Immature natural killer cell (primary cell): ENCODE results near the gene SLC7A10. TPM values are rescaled to one million over a fixed set of nuclear protein-coding genes. Genes with fewer than 3 reads are reported as not detected.
"Not testable (repeated sequence)": the region's sequence is repeated elsewhere in the genome, so short reads cannot be mapped to it uniquely, and the experiment has no call there.

Source experiments
- DNase-seq, 3 donors: peaks; one replicate each; pipeline ENCODE4 v3.0.0; 2022; ENCODE audit warnings: mixed read lengths in 1 of 3
- H3K27ac Mint-ChIP-seq, 6 donors: one replicate each; pipeline ENCODE4 v1.8.0; 2020; ENCODE audit warnings: mixed read lengths in 6 of 6, mild to moderate bottlenecking in 5 of 6, inconsistent platforms in 4 of 6, moderate library complexity in 3 of 6
- H3K27me3 Mint-ChIP-seq, 3 donors: one replicate each; pipeline ENCODE4 v1.8.0; 2020 to 2021; ENCODE audit warnings: low read depth in 3 of 3, mild to moderate bottlenecking in 3 of 3, mixed read lengths in 3 of 3, moderate library complexity in 3 of 3, inconsistent platforms in 1 of 3
- H3K36me3 Mint-ChIP-seq, 3 donors: one replicate each; pipeline ENCODE4 v1.8.0; 2020; ENCODE audit warnings: mixed read lengths in 3 of 3, inconsistent platforms in 2 of 3, mild to moderate bottlenecking in 2 of 3
- H3K4me1 Mint-ChIP-seq, 2 donors: one replicate each; pipeline ENCODE4 v1.8.0; 2020; ENCODE audit warnings: inconsistent platforms in 2 of 2, mild to moderate bottlenecking in 2 of 2, mixed read lengths in 2 of 2, moderate library complexity in 1 of 2
- H3K4me3 Mint-ChIP-seq, 5 donors: one replicate each; pipeline ENCODE4 v1.8.0; 2020; ENCODE audit warnings: mild to moderate bottlenecking in 5 of 5, mixed read lengths in 5 of 5, inconsistent platforms in 3 of 5, moderate library complexity in 3 of 5
- H3K9me3 Mint-ChIP-seq, 6 donors: one replicate each; pipeline ENCODE4 v1.8.0; 2020; ENCODE audit warnings: mild to moderate bottlenecking in 6 of 6, mixed read lengths in 6 of 6, inconsistent platforms in 4 of 6, moderate library complexity in 3 of 6
- polyA plus RNA-seq, 3 donors: library from polyadenylated mRNA; unstranded; fragments of 300-500 nt; fragmentation: Illumina TruSeq; gene quantifications; one replicate each; pipeline ENCODE4 v1.2.3, GENCODE V29; 2021

The SLC7A10 gene
- polyA plus RNA-seq, 3 donors from 2014 or later: not detected

DNA sequence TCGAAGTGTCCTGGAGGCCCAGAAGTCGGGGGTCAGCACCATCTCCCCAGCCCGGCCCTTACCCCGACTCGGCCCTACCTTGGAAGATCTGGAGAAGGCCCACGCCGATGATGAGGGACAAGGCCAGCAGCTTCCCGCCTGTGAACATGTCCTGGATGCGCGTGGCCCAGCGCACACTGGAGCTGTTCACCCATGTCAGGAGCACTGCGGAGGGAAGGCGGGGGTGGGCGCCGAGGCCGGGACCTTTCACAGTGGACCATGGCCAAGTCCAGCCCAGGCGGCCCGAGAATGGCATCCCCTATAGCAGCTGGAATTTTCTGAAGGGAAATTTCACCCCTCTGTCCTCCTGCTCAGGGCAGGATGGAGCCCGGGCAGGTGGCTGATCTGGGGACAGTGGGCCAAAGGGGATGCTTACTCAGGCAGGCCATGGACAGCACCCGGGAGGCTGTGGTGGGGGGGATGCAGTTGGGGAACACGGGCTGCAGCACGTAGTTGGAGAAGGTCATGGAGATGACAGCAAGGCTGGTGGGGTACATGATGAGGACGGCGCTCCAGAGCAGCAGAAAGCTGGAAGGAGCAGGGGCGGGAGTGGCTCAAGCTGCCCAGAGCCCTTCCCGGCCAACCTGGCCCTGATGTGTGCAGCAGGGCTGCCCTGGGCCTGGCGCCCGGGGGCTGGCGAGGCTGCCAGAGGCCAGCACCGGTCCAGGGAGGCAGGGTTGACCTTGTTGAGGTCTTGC, 13.0 kb downstream of the SLC7A10 start:
- Mint-ChIP-seq H3K27ac (no peak overlapping the region), H3K27me3 (peaks cover 0 to 1% (median 0%) of the 10 kb centered on the region in 3 donors), H3K4me3 (no peak overlapping the region), H3K9me3 (no peaks in the 10 kb centered on the region), H3K4me1 (no peaks in the 10 kb centered on the region), H3K36me3 (no peaks in the 10 kb centered on the region)
- DNase-seq: no peak

DNA sequence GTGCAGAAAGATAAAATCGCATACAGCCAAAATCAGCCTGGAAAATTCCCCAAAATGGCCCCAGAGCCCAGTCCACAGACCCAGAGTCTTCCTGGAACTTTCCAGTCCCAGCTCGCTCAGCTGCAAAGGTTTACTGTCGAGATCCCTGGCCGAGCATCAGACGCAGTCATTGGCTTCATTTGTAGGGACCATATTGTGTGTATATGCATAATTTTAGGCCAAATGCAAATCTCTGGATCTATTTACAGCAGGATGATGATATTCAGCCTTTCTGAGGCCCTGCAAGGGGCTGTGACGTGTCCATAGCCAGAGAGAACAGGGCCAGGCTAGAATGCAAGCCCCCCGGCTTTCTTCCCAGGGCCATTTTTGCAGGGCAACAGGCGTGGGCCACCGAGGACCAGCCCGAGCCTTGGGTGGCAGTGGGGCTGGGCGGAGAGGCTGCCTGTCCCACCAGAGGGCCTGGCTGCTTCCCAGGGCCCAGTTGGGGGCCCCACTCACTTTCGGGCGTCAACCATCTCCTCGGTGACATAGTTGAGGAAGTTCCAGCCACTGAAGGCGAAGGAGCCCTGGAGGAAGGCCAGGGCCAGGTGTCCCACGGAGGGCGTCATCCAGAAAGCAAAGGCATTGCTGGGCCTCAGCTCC, 13.7 kb downstream of the SLC7A10 start:
- Mint-ChIP-seq H3K4me3 (no peak overlapping the region), H3K9me3 (no peaks in the 10 kb centered on the region), H3K27ac (no peak overlapping the region), H3K36me3 (no peaks in the 10 kb centered on the region), H3K4me1 (no peaks in the 10 kb centered on the region), H3K27me3 (peaks cover 0 to 1% (median 0%) of the 10 kb centered on the region in 3 donors)
- DNase-seq: no peak

DNA sequence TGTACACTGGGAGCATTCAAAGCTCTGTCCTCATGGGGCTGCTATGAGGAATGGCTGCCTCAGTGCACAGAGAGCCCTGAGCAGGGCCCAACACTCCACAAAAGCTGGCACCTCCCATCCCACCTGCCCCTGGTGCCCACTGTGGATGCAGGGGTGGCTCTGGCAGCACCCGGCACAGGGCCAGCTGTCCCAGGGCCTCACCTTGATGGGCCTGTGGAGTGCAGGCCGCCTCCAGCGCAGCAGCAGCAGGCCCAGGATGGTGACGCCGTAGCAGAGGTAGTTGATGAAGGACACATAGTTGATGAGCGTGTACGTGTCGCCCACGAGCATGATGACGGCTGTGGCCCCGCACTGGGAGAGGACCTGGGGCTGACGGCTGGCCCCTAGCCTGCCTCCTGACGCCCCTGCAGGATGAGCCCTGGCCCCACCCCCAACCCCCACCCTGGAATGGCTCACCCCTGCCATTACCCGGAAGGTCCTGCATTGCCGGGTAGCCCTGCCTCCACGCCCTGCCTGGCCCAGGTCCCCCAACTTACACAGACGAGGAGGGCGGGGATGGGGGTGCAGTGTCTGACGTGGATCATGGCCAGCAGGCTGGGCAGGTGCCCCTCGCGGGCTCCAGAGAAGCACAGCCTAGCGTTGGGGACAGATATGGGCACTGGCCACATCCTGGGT, 15.2 kb downstream of the SLC7A10 start:
- H3K27me3 Mint-ChIP-seq: peaks cover 0 to 1% (median 0%) of the 10 kb centered on the region in 3 donors
- H3K9me3 Mint-ChIP-seq: no peaks in the 10 kb centered on the region
- H3K4me1 Mint-ChIP-seq: no peaks in the 10 kb centered on the region
- no peak overlapping the region for H3K4me3 Mint-ChIP-seq
- DNase-seq: no peak
- no peak overlapping the region for H3K27ac Mint-ChIP-seq
- H3K36me3 Mint-ChIP-seq: no peaks in the 10 kb centered on the region

DNA sequence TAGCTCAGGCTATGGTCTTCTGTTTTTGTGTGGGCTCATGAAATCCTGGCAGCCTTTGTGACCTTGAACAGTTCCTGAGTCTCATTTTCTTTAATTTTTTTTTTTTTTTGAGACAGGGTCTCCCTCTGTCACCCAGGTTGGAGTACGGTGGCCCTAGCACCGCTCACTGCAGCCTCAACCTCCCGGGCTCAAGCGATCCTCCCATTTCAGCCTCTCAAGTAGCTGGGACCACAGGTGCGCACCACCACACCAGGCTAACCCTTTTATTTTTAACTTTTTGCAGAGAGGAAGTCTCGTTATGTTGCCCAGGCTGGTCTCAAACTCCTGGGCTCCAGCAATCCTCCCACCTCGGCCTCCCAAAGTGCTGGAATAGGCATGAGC, 15.8 kb downstream of the SLC7A10 start:
- H3K4me3 Mint-ChIP-seq, H3K27ac Mint-ChIP-seq, H3K9me3 Mint-ChIP-seq, H3K4me1 Mint-ChIP-seq, H3K36me3 Mint-ChIP-seq, DNase-seq, H3K27me3 Mint-ChIP-seq: not testable (repeated sequence)

DNA sequence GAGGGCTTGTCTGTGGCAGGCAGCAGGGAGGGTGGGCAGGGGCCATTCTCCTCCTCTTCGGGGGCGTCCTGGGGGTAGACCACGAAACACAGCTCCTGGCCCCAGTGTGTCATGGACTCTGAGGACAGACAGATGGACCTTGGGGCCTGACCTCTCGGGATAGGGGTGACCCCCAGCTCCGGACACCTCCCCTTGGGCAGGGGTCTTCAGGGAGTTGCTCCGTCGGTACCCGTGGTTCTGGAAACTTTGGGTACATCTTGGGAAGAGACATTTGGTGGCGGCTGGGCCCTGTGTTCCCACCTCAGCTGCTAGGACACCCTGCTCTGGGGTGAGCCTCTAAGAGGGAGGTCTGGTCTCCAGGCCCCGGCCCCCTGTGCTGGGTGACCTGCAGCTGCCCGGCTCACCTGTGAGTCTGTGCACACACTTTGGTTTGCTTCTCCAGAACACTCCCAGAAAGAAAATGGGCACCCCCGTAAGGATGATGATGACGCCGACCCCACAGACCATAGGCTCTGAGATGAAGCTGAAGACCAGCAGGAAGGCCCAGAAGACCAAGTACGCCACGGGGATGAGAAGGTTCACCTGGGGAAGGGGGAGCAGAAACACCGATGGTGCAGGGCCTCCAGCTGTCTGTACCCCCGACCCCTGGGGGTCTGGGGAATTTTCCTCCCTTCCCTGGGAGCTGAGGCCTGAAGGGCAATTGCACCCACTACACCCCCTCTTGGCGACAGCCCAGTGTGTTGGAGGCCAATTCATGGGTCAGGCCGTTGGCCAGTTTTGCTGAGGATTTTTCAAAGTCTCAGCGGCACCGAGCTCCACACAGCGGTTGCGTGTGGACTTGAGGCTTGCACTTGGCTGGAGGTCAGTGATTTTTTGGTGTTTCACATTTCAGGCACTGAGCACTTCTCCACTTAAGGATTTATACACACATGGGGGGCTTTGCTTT, 16.5 kb downstream of the SLC7A10 start:
- Mint-ChIP-seq H3K4me3 (no peak overlapping the region), H3K9me3 (no peaks in the 10 kb centered on the region), H3K27me3 (peaks cover 0 to 1% (median 0%) of the 10 kb centered on the region in 3 donors), H3K4me1 (no peaks in the 10 kb centered on the region), H3K27ac (no peak overlapping the region), H3K36me3 (no peaks in the 10 kb centered on the region)
- DNase-seq: no peak

DNA sequence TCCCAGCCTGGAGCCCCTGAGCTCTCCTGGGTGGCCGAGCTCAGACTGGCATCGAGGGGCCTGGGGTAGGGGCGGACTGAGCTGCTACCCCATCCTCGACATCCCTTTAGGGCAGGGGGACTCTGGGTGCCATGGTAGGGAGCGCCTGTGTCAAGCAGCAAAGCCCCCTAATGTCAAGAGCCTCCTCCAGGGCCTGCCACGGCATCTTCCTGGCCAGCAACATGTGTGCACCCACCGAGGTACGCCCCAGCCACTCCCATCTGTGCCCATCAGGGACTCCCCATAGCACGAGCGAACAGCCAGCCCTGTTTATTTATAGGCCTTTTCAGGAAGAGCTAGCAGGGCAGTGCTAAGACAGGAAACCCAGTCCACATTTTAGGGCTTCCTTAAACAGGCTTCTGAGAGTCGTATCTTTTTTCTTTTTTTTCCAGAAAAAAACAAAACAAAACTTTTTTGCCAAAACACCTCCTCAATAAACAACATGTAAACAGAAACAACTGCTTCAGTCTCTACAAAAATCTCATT, 17.2 kb downstream of the SLC7A10 start:
- H3K36me3 Mint-ChIP-seq: no peaks in the 10 kb centered on the region

DNA sequence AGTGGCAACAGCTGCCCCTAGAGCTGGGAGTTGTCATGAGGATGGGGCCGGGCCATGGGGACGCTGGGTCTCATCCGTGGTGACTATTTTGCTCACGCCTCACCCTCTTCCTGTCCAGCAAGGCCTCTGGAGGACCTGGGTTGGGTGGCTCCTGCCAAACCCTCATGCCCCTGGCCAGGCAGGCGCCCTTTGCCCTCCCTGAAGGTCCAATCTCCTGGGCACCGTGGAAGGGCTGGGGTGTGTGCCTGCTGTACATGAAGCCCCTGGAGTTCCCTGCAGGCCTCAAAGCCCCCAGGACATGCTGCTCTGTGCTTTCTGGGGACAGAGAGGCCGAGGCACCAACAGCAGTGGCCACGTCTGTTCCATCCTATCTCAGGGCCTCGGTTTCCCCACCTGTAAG, 17.7 kb downstream of the SLC7A10 start:
- Mint-ChIP-seq H3K4me3 (no peak overlapping the region), H3K9me3 (no peaks in the 10 kb centered on the region), H3K27ac (no peak overlapping the region), H3K27me3 (no peaks in the 10 kb centered on the region), H3K36me3 (no peaks in the 10 kb centered on the region), H3K4me1 (no peaks in the 10 kb centered on the region)
- no peak for DNase-seq

More for the DNA sequence above, 17.2 kb downstream of the SLC7A10 start:
- no peaks in the 10 kb centered on the region for H3K4me1 Mint-ChIP-seq
- DNase-seq: no peak
- H3K4me3 Mint-ChIP-seq: no peak overlapping the region
- no peak overlapping the region for H3K27ac Mint-ChIP-seq
- H3K9me3 Mint-ChIP-seq: no peaks in the 10 kb centered on the region
- H3K27me3 Mint-ChIP-seq: no peaks in the 10 kb centered on the region

DNA sequence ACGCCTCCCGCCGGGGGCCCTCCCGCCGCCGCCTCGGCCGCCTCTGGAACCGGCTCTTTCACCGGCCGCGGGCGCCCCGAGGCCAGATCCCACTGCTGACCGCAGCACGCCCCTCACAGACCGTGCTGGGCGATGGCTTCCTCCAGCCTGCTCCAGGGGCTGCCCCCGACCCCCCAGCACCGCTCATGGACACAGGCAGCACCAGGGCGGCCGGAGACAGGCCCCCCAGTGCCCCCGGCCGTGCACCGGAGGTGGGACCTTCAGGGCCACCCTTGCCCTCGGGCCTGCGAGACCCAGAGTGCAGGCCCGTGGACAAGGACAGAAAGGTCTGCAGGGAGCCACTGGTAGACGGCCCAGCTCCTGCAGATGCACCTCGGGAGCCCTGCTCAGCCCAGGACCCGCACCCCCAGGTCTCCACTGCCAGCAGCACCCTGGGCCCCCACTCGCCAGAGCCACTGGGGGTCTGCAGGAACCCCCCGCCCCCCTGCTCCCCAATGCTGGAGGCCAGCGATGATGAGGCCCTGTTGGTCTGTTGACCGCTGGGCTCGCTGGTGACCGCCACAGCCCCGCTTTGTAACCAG, 18.5 kb downstream of the SLC7A10 start:
- Mint-ChIP-seq H3K27ac (no peak overlapping the region), H3K9me3 (no peaks in the 10 kb centered on the region), H3K4me1 (no peaks in the 10 kb centered on the region), H3K36me3 (no peaks in the 10 kb centered on the region), H3K4me3 (no peak overlapping the region), H3K27me3 (no peaks in the 10 kb centered on the region)
- no peak for DNase-seq

DNA sequence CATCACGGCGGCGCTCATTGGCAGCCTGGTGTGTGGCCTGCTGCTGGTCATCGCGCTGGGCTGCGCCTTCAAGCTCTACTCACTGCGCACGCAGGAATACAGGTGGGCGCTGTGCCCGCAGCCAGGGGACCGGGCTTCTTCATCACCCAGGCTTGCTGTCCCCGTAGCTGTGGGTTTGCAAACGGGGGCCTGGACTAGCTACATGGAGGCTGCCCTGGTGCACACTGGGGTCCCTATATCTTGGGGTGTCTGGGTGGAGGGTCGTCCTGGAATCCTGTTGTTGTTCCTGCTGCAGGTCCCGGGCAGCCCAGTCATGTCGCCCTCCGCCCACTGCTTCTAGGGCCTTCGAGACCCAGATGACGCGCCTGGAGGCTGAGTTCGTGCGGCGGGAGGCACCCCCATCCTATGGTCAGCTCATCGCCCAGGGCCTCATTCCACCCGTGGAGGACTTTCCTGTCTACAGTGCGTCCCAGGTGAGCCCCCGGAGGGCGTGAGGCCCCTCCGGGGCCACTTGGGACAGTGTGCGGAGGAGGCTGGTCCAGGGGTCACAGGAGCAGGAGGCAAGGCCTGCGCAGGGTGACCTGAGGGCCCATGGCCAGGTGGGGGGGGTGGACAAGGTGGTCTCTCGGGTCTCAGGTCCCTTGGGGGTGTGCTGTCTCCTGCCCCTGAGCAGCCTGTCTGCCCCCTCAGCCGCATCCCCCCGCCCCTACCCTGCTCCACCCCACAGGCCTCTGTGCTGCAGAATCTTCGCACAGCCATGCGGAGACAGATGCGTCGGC, 19.2 kb downstream of the SLC7A10 start:
- no peak for DNase-seq
- Mint-ChIP-seq H3K4me3 (no peak overlapping the region), H3K36me3 (no peaks in the 10 kb centered on the region), H3K4me1 (no peaks in the 10 kb centered on the region), H3K27me3 (no peaks in the 10 kb centered on the region), H3K9me3 (no peaks in the 10 kb centered on the region), H3K27ac (no peak overlapping the region)

DNA sequence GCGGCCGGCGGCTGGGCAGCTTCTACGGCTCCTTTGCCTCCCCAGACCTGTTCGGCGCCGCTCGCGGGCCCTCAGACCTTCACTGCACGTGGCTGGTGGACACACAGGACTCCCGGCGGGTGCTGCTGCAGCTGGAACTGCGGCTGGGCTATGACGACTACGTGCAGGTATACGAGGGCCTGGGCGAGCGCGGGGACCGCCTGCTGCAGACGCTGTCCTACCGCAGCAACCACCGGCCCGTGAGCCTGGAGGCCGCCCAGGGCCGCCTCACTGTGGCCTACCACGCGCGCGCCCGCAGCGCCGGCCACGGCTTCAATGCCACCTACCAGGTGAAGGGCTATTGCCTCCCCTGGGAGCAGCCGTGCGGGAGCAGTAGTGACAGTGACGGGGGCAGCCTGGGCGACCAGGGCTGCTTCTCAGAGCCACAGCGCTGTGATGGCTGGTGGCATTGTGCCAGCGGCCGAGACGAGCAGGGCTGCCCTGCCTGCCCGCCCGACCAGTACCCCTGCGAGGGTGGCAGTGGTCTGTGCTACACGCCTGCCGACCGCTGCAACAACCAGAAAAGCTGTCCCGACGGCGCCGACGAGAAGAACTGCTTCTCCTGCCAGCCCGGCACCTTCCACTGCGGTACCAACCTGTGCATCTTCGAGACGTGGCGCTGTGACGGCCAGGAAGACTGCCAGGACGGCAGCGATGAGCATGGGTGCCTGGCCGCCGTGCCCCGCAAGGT, 20.0 kb downstream of the SLC7A10 start:
- Mint-ChIP-seq H3K4me1 (no peaks in the 10 kb centered on the region), H3K4me3 (no peak overlapping the region), H3K27ac (no peak overlapping the region), H3K27me3 (no peaks in the 10 kb centered on the region), H3K36me3 (no peaks in the 10 kb centered on the region), H3K9me3 (no peaks in the 10 kb centered on the region)
- no peak for DNase-seq

DNA sequence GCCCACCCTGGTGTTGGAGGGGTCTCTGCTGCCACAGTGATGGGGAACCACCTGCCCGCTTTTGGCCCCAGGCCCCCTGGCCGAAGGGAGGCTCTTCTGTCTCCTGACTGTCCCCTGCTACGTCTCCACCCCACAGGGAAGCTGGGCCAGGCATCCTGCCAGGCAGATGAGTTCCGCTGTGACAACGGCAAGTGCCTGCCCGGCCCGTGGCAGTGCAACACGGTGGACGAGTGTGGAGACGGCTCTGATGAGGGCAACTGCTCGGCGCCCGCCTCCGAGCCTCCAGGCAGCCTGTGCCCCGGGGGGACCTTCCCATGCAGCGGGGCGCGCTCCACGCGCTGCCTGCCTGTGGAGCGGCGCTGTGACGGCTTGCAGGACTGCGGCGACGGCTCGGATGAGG, 20.5 kb downstream of the SLC7A10 start:
- Mint-ChIP-seq H3K27ac (no peak overlapping the region), H3K4me1 (no peaks in the 10 kb centered on the region), H3K9me3 (no peaks in the 10 kb centered on the region), H3K27me3 (no peaks in the 10 kb centered on the region), H3K4me3 (no peak overlapping the region), H3K36me3 (no peaks in the 10 kb centered on the region)
- no peak for DNase-seq
